Measurements from ENCODE around the gene DCTN2. TPM values are rescaled to one million over a fixed set of nuclear protein-coding genes. Genes with fewer than 3 reads are reported as not detected.

DCTN2 gene
- total and polyA plus RNA-seq, 8 donors: 104 to 162 (median 155) TPM

- DNase-seq (no peak), ATAC-seq (no peak)
- Histone ChIP-seq H3K4me3 (no peak overlapping the region), H3K4me1 (peaks cover 0 to 6% of the 10 kb centered on the region in 2 donors), H3K9me3 (no peaks in the 10 kb centered on the region), H3K27me3 (peaks cover 0 to 35% of the 10 kb centered on the region in 2 donors), H3K27ac (no peak overlapping the region), H3K36me3 (no peaks in the 10 kb centered on the region)
- intact Hi-C loops (cut with DNase I): loop anchor here in 1 of 2 donors (2.0 kb wide), 1 partner anchor 40 kb away; no protein-coding TSS in a partner anchor
- TF ChIP-seq, protein P1, sequence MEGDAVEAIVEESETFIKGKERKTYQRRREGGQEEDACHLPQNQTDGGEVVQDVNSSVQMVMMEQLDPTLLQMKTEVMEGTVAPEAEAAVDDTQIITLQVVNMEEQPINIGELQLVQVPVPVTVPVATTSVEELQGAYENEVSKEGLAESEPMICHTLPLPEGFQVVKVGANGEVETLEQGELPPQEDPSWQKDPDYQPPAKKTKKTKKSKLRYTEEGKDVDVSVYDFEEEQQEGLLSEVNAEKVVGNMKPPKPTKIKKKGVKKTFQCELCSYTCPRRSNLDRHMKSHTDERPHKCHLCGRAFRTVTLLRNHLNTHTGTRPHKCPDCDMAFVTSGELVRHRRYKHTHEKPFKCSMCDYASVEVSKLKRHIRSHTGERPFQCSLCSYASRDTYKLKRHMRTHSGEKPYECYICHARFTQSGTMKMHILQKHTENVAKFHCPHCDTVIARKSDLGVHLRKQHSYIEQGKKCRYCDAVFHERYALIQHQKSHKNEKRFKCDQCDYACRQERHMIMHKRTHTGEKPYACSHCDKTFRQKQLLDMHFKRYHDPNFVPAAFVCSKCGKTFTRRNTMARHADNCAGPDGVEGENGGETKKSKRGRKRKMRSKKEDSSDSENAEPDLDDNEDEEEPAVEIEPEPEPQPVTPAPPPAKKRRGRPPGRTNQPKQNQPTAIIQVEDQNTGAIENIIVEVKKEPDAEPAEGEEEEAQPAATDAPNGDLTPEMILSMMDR (IDR thresholded peaks at IDR 0.05): no peak
Observed at GRCh38 chr12:57582440-57582839, 35.4 kb upstream of the DCTN2 start.

GRCh38 chr12:57581802-57582201 lies 34.8 kb upstream of the DCTN2 start:
- peaks cover 0 to 34% of the 10 kb centered on the region in 2 donors for H3K27me3 ChIP-seq
- no peak for ATAC-seq
- H3K36me3 ChIP-seq: no peaks in the 10 kb centered on the region
- TF ChIP-seq, protein P1 (IDR thresholded peaks at IDR 0.05): no peak
- H3K27ac ChIP-seq: no peak overlapping the region
- peaks cover 0 to 6% of the 10 kb centered on the region in 2 donors for H3K4me1 ChIP-seq
- DNase-seq: no peak
- H3K4me3 ChIP-seq: no peak overlapping the region
- intact Hi-C loops (cut with DNase I): loop anchor here in 1 of 2 donors (2.0 kb wide), 1 partner anchor 41 kb away; no protein-coding TSS in a partner anchor
- H3K9me3 ChIP-seq: no peaks in the 10 kb centered on the region

DNA sequence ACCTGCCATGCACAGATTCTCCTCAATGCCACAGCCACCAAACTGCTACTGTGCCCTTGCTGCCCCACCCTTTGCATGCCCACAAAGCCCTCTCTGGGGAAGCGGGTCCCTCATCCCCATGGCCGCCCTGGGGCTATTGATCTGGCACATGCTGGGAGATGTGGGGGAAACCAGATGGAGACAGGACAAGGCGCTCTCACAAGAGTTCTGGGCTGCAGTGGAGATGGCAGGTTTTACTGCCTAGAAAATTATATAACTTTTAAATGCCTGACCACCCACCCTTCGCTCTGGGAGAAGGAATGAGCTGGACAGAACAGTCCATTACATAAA lies 33.4 kb upstream of the DCTN2 start:
- Histone ChIP-seq H3K27ac (no peak overlapping the region), H3K36me3 (no peaks in the 10 kb centered on the region), H3K9me3 (no peaks in the 10 kb centered on the region), H3K4me1 (peaks cover 0 to 6% of the 10 kb centered on the region in 2 donors), H3K4me3 (no peak overlapping the region), H3K27me3 (peaks cover 0 to 21% of the 10 kb centered on the region in 2 donors)
- intact Hi-C loops (cut with DNase I): no loop called here
- TF ChIP-seq, protein P1 (IDR thresholded peaks at IDR 0.05): no peak
- ATAC-seq (no peak), DNase-seq (no peak)

GRCh38 chr12:57579677-57580465 lies 32.9 kb upstream of the DCTN2 start:
- Histone ChIP-seq H3K36me3 (no peaks in the 10 kb centered on the region), H3K4me3 (no peak overlapping the region), H3K9me3 (no peaks in the 10 kb centered on the region), H3K4me1 (peaks cover 0 to 6% of the 10 kb centered on the region in 2 donors), H3K27ac (no peak overlapping the region), H3K27me3 (peaks cover 0 to 18% of the 10 kb centered on the region in 2 donors)
- no peak for ATAC-seq
- intact Hi-C loops (cut with DNase I): no loop called here
- TF ChIP-seq, protein P1 (IDR thresholded peaks at IDR 0.05): no peak
- DNase-seq: no peak

DNA sequence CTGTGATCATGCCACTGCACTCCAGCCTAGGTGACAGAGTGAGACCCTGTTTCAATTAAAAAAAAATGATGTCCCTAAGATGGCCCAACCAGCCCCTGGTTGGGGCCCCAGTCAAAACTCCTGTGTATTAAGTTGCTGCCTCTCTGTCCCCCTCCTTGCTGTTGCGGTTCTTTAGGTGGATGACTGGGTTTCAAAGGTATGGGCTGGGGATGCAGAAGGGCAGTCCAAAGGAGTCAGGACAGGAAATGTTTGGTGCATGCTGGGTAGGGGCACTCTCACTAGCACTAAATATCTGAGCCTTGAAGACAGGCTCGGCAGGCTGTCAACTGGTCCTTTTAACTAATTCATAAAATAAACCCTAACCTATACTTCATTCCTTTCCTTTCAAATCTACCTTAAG lies 32.0 kb upstream of the DCTN2 start:
- ATAC-seq (no peak), DNase-seq (no peak)
- TF ChIP-seq, protein P1 (IDR thresholded peaks at IDR 0.05): no peak
- H3K36me3 ChIP-seq: no peaks in the 10 kb centered on the region
- intact Hi-C loops (cut with DNase I): no loop called here
- peaks cover 0 to 18% of the 10 kb centered on the region in 2 donors for H3K27me3 ChIP-seq
- no peaks in the 10 kb centered on the region for H3K9me3 ChIP-seq
- H3K4me3 ChIP-seq: no peak overlapping the region
- H3K4me1 ChIP-seq: peaks cover 0 to 6% of the 10 kb centered on the region in 2 donors
- no peak overlapping the region for H3K27ac ChIP-seq

Data from left lung (tissue), 10 donors.